ENCODE data around the gene FCMR. TPM values are rescaled to one million over a fixed set of nuclear protein-coding genes. Genes with fewer than 3 reads are reported as not detected.

The FCMR gene
- total RNA-seq, 2 donors from 2014 or later: 2.3 TPM; not detected in 1

GRCh38 chr1:206866062-206866461 lies 55.7 kb downstream of the FCMR start:
- TF ChIP-seq POLR2A (IDR thresholded peaks at IDR 0.05): no peak
- TF ChIP-seq CTCF (IDR thresholded peaks at IDR 0.05): no peak
- WGBS, 2 donors: 71 to 75% methylated on average over 2 of the region's 2 CpGs
- intact Hi-C loops (cut with DNase I): no loop called here
- Histone ChIP-seq H3K4me3 (no peak overlapping the region), H3K36me3 (replicated peaks in 1 of 2; ENCODE audit: insufficient read depth in 1 of 2, low read depth in 2 of 2) (no peaks in the 10 kb centered on the region), H3K4me1 (peaks cover 8% of the 10 kb centered on the region), H3K27ac (no peak overlapping the region), H3K27me3 (no peaks in the 10 kb centered on the region), H3K9me3 (no peaks in the 10 kb centered on the region)
- no peak for DNase-seq
- ATAC-seq: no peak

- no peaks in the 10 kb centered on the region for H3K36me3 ChIP-seq (replicated peaks in 1 of 2; ENCODE audit: insufficient read depth in 1 of 2, low read depth in 2 of 2)
- TF ChIP-seq POLR2A (IDR thresholded peaks at IDR 0.05): no peak
- peak; percentile 85 to 93 (median 92) for TF ChIP-seq CTCF (IDR thresholded peaks at IDR 0.05)
- intact Hi-C loops (cut with DNase I): no loop called here
- DNase-seq: peak; percentile 94 to 98 (median 96)
- 46 to 48% methylated on average over 19 of the region's 19 CpGs for WGBS, 2 donors
- H3K9me3 ChIP-seq: no peaks in the 10 kb centered on the region
- H3K4me3 ChIP-seq: no peak within 1 kb of the TSS
- peak; percentile 100 for ATAC-seq
- peaks cover 8% of the 10 kb centered on the region for H3K4me1 ChIP-seq
- no peak within 1 kb of the TSS for H3K27ac ChIP-seq
- H3K27me3 ChIP-seq: no peaks in the 10 kb centered on the region
These were observed 56.6 kb downstream of the FCMR start, which contains the start of gene IL20 for GRCh38 chr1:206864939-206865671. Gene IL20 (plus strand): TSS chr1:206865623. CDS start chr1:206865853, 230 bp downstream.

- 8 to 13% methylated on average over 1 of the region's 1 CpG for WGBS, 2 donors
- intact Hi-C loops (cut with DNase I): no loop called here
- no peaks in the 10 kb centered on the region for H3K9me3 ChIP-seq
- DNase-seq (no peak), ATAC-seq (no peak)
- no peak overlapping the region for H3K27ac ChIP-seq
- H3K4me3 ChIP-seq: no peak overlapping the region
- H3K27me3 ChIP-seq: no peaks in the 10 kb centered on the region
- peaks cover 8% of the 10 kb centered on the region for H3K4me1 ChIP-seq
- no peaks in the 10 kb centered on the region for H3K36me3 ChIP-seq (replicated peaks in 1 of 2; ENCODE audit: insufficient read depth in 1 of 2, low read depth in 2 of 2)
- TF ChIP-seq POLR2A (IDR thresholded peaks at IDR 0.05) (no peak), CTCF (IDR thresholded peaks at IDR 0.05) (no peak)
These were observed 58.5 kb downstream of the FCMR start for GRCh38 chr1:206863266-206863665.

GRCh38 chr1:206860165-206860564 lies 61.6 kb downstream of the FCMR start:
- Histone ChIP-seq H3K36me3 (replicated peaks in 1 of 2; ENCODE audit: insufficient read depth in 1 of 2, low read depth in 2 of 2) (no peaks in the 10 kb centered on the region), H3K9me3 (no peaks in the 10 kb centered on the region), H3K4me1 (peaks cover 6% of the 10 kb centered on the region), H3K4me3 (no peak overlapping the region), H3K27me3 (no peaks in the 10 kb centered on the region), H3K27ac (no peak overlapping the region)
- TF ChIP-seq POLR2A (IDR thresholded peaks at IDR 0.05) (no peak), CTCF (IDR thresholded peaks at IDR 0.05) (no peak)
- ATAC-seq: no peak
- WGBS, 2 donors: 75 to 80% methylated on average over 4 of the region's 4 CpGs
- no peak for DNase-seq
- intact Hi-C loops (cut with DNase I): no loop called here

GRCh38 chr1:206859082-206859521 lies 62.6 kb downstream of the FCMR start:
- H3K9me3 ChIP-seq: no peaks in the 10 kb centered on the region
- TF ChIP-seq CTCF (IDR thresholded peaks at IDR 0.05): no peak
- TF ChIP-seq POLR2A (IDR thresholded peaks at IDR 0.05): no peak
- WGBS, 2 donors: 70 to 73% methylated on average over 5 of the region's 5 CpGs
- intact Hi-C loops (cut with DNase I): no loop called here
- H3K27ac ChIP-seq: no peak overlapping the region
- no peaks in the 10 kb centered on the region for H3K36me3 ChIP-seq (replicated peaks in 1 of 2; ENCODE audit: insufficient read depth in 1 of 2, low read depth in 2 of 2)
- no peaks in the 10 kb centered on the region for H3K27me3 ChIP-seq
- H3K4me3 ChIP-seq: no peak overlapping the region
- DNase-seq (peak in 1 of 4 donors; percentile 30), ATAC-seq (no peak)
- no peaks in the 10 kb centered on the region for H3K4me1 ChIP-seq
